IMR-90 (cell line): ENCODE data around the gene C2CD4C.

Source experiments
- CEBPB ChIP-seq: IDR thresholded peaks from 2 replicates; pipeline ENCODE4 v1.6.1; 2012; ENCODE audit warnings: low read depth, low read length, improper control_type of control experiment
- FOS ChIP-seq: fragments of 150-350 bp; IDR thresholded peaks from 2 replicates; pipeline ENCODE4 v1.6.1; 2016; ENCODE audit warnings: low read depth, low read length
- MAFK ChIP-seq: IDR thresholded peaks from 2 replicates; pipeline ENCODE4 v1.6.1; 2012; ENCODE audit warnings: low read depth, low read length, improper control_type of control experiment
- MAZ ChIP-seq: IDR thresholded peaks from 2 replicates; pipeline ENCODE4 v1.6.1; 2012; ENCODE audit warnings: low read depth, mild to moderate bottlenecking, low read length, improper control_type of control experiment, moderate library complexity, borderline replicate concordance
- NFE2L2 ChIP-seq: fragments of 150-350 bp; IDR thresholded peaks from 2 replicates; pipeline ENCODE4 v1.6.1; 2016; ENCODE audit warnings: low read depth, mild to moderate bottlenecking, low read length
- POLR2A ChIP-seq: IDR thresholded peaks from 2 replicates; pipeline ENCODE4 v1.6.1; 2012; ENCODE audit warnings: mild to moderate bottlenecking, low read depth, low read length
- RAD21 ChIP-seq: IDR thresholded peaks from 2 replicates; pipeline ENCODE4 v1.6.1; 2012; ENCODE audit warnings: low read length, improper control_type of control experiment
- SMC3 ChIP-seq: fragments of 150-350 bp; IDR thresholded peaks from 2 replicates; pipeline ENCODE4 v1.6.1; 2016; ENCODE audit warnings: low read depth, mild to moderate bottlenecking, antibody characterized with exemption, low read length, moderate library complexity
- TF ChIP-seq, protein P1 (sequence below): conservative IDR thresholded peaks from 2 replicates; pipeline ENCODE4 v1.5.1; 2012; ENCODE audit warnings: mild to moderate bottlenecking, low read depth, low read length, improper control_type of control experiment
- TF ChIP-seq, protein P2 (sequence below): fragments of 150-350 bp; IDR thresholded peaks from 2 replicates; pipeline ENCODE4 v1.6.1; 2016; ENCODE audit warnings: low read depth, mild to moderate bottlenecking, low read length, moderate library complexity, borderline replicate concordance

DNA sequence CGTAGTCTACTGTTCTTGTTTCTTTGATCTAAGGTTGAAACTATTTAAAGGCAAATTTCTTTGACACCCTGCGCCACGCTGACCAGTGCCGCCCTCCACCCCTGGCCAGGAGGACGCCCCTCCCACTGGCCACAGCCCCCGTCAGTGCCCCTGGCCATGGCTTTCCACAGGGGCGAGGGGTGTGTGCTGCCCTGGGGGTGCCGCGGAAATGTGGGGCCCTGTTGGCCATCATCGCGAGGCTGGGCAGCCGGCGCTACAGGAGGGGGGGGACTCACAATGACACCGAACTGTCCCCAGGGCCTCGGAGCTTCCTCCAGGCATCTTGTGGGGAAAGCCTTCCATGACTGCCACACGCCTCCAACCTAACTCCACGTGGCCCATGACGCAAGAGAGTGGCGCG is 41.0 kb upstream of the C2CD4C start:
- TF ChIP-seq SMC3 (no peak), POLR2A (no peak), NFE2L2 (no peak), FOS (no peak), RAD21 (no peak), CEBPB (no peak), MAZ (no peak), MAFK (no peak)
- TF ChIP-seq, protein P1, sequence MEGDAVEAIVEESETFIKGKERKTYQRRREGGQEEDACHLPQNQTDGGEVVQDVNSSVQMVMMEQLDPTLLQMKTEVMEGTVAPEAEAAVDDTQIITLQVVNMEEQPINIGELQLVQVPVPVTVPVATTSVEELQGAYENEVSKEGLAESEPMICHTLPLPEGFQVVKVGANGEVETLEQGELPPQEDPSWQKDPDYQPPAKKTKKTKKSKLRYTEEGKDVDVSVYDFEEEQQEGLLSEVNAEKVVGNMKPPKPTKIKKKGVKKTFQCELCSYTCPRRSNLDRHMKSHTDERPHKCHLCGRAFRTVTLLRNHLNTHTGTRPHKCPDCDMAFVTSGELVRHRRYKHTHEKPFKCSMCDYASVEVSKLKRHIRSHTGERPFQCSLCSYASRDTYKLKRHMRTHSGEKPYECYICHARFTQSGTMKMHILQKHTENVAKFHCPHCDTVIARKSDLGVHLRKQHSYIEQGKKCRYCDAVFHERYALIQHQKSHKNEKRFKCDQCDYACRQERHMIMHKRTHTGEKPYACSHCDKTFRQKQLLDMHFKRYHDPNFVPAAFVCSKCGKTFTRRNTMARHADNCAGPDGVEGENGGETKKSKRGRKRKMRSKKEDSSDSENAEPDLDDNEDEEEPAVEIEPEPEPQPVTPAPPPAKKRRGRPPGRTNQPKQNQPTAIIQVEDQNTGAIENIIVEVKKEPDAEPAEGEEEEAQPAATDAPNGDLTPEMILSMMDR = no peak
- TF ChIP-seq, protein P2, sequence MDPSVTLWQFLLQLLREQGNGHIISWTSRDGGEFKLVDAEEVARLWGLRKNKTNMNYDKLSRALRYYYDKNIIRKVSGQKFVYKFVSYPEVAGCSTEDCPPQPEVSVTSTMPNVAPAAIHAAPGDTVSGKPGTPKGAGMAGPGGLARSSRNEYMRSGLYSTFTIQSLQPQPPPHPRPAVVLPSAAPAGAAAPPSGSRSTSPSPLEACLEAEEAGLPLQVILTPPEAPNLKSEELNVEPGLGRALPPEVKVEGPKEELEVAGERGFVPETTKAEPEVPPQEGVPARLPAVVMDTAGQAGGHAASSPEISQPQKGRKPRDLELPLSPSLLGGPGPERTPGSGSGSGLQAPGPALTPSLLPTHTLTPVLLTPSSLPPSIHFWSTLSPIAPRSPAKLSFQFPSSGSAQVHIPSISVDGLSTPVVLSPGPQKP = no peak
